Hepatocyte (in vitro differentiated cells): ENCODE measurements around the gene ZC3H4. TPM values are rescaled to one million over a fixed set of nuclear protein-coding genes. Genes with fewer than 3 reads are reported as not detected.
A peak's percentile ranks its signal among the peaks of the same experiment; 100 is the strongest.

Experiments used
- DNase-seq: peaks from one replicate; pipeline ENCODE4 v3.0.0-alpha.2; 2016; ENCODE audit warnings: low spot score
- H2AFZ ChIP-seq: fragments of 200-600 bp; sonication (generic); 2 replicates; pipeline ENCODE4 v1.6.0; 2016; ENCODE audit warnings: antibody characterized with exemption, mild to moderate bottlenecking
- H3K27ac ChIP-seq: fragments of 200-600 bp; sonication (generic); 2 replicates; pipeline ENCODE4 v1.5.1; 2016; ENCODE audit warnings: mild to moderate bottlenecking
- H3K27me3 ChIP-seq: fragments of 200-600 bp; sonication (generic); 2 replicates; pipeline ENCODE4 v1.6.1; 2016
- H3K36me3 ChIP-seq: fragments of 200-600 bp; sonication (generic); replicated peaks from 2 replicates; pipeline ENCODE4 v1.5.1; 2016; ENCODE audit warnings: low read depth; ENCODE audit not compliant: insufficient read depth
- H3K4me1 ChIP-seq: fragments of 200-600 bp; sonication (generic); 2 replicates; pipeline ENCODE4 v1.5.1; 2016; ENCODE audit warnings: mild to moderate bottlenecking, moderate library complexity; ENCODE audit not compliant: insufficient read depth
- H3K4me2 ChIP-seq: fragments of 200-600 bp; sonication (generic); 2 replicates; pipeline ENCODE4 v1.6.0; 2016
- H3K4me3 ChIP-seq: fragments of 200-600 bp; sonication (generic); 2 replicates; pipeline ENCODE4 v1.5.1; 2016; ENCODE audit warnings: mild to moderate bottlenecking
- H3K79me2 ChIP-seq: fragments of 200-600 bp; sonication (generic); 2 replicates; pipeline ENCODE4 v1.6.0; 2017; ENCODE audit warnings: mild to moderate bottlenecking
- H3K9me2 ChIP-seq: fragments of 200-600 bp; sonication (generic); replicated peaks from 2 replicates; pipeline ENCODE4 v1.6.0; 2017; ENCODE audit warnings: mild to moderate bottlenecking; ENCODE audit not compliant: insufficient read depth
- H3K9me3 ChIP-seq: fragments of 200-600 bp; sonication (generic); 2 replicates; pipeline ENCODE4 v1.5.1; 2016; ENCODE audit warnings: low read depth, mild to moderate bottlenecking
- H4K20me1 ChIP-seq: fragments of 200-600 bp; sonication (generic); 2 replicates; pipeline ENCODE4 v1.6.0; 2016; ENCODE audit warnings: mild to moderate bottlenecking; ENCODE audit not compliant: insufficient read depth, poor library complexity, severe bottlenecking
- CTCF ChIP-seq: fragments of 200-600 bp; sonication (generic); IDR thresholded peaks from 2 replicates; pipeline ENCODE4 v1.5.1; 2016; ENCODE audit warnings: antibody characterized with exemption, mild to moderate bottlenecking; ENCODE audit not compliant: poor library complexity
- EZH2 ChIP-seq: fragments of 200-600 bp; sonication (generic); IDR thresholded peaks from 2 replicates; pipeline ENCODE4 v1.6.1; 2016; ENCODE audit warnings: antibody characterized with exemption, mild to moderate bottlenecking, borderline replicate concordance
- EZH2phosphoT487 ChIP-seq: fragments of 200-600 bp; sonication (generic); IDR thresholded peaks from one replicate; pipeline ENCODE4 v1.6.1; 2018; ENCODE audit warnings: antibody characterized with exemption, mild to moderate bottlenecking, low read depth, moderate library complexity; ENCODE audit not compliant: unreplicated experiment, severe bottlenecking
- WGBS: methylation state at CpG from one replicate; pipeline ENCODE4 v1.1.6; 2016; ENCODE audit warnings: low lambda C conversion rate; ENCODE audit errors: missing lambda C conversion rate; 5-methylcytosine and 5-hydroxymethylcytosine counted together
- polyA plus RNA-seq: library from polyadenylated mRNA; unstranded; fragments of >200 nt; fragmentation: Nextera tagmentation; extraction: Ambion mirVana; gene quantifications from 2 replicates; pipeline ENCODE4 v1.2.1, GENCODE V29; 2016
- total RNA-seq: library from RNA; depleted of rRNA; stranded (reverse); fragments of >200 nt; gene quantifications from 2 replicates; pipeline ENCODE4 v1.2.3, GENCODE V29; 2014

The ZC3H4 gene
- total and polyA plus RNA-seq, 2 experiments from 2014 or later: 4.3 to 13.1 TPM

GRCh38 chr19:47110521-47111005, 3.0 kb downstream of the ZC3H4 start:
- Histone ChIP-seq H3K4me1 (peaks cover 47% of the 10 kb centered on the region), H3K79me2 (peaks cover 56% of the 10 kb centered on the region)

GRCh38 chr19:47109541-47110375, 3.8 kb downstream of the ZC3H4 start:
- Histone ChIP-seq H3K79me2 (peaks cover 64% of the 10 kb centered on the region), H3K27ac (peak overlapping the region; percentile 98), H2AFZ (no peak overlapping the region), H3K9me3 (no peaks in the 10 kb centered on the region), H4K20me1 (no peaks in the 10 kb centered on the region), H3K27me3 (no peaks in the 10 kb centered on the region), H3K36me3 (no peaks in the 10 kb centered on the region), H3K4me1 (peaks cover 47% of the 10 kb centered on the region), H3K4me2 (peak overlapping the region; percentile 85), H3K9me2 (no peaks in the 10 kb centered on the region), H3K4me3 (peak overlapping the region; percentile 81)
- TF ChIP-seq EZH2phosphoT487 (no peak), EZH2 (no peak), CTCF (no peak)
- 22% methylated on average over 15 of the region's 15 CpGs for WGBS
- DNase-seq: peak; percentile 57

More at GRCh38 chr19:47110521-47111005, 3.0 kb downstream of the ZC3H4 start:
- Histone ChIP-seq H3K27me3 (no peaks in the 10 kb centered on the region), H2AFZ (no peak overlapping the region), H3K9me3 (no peaks in the 10 kb centered on the region), H3K4me3 (peak overlapping the region; percentile 81), H3K36me3 (no peaks in the 10 kb centered on the region), H3K9me2 (no peaks in the 10 kb centered on the region), H4K20me1 (no peaks in the 10 kb centered on the region), H3K4me2 (peak overlapping the region; percentile 85), H3K27ac (peak overlapping the region; percentile 98)
- TF ChIP-seq CTCF: no peak
- DNase-seq: no peak
- 6% methylated on average over 12 of the region's 12 CpGs for WGBS

GRCh38 chr19:47109177-47109540, 4.4 kb downstream of the ZC3H4 start:
- DNase-seq: no peak
- Histone ChIP-seq H3K27me3 (no peaks in the 10 kb centered on the region), H3K4me2 (peak overlapping the region; percentile 85), H2AFZ (no peak overlapping the region), H3K79me2 (peaks cover 70% of the 10 kb centered on the region), H3K9me2 (no peaks in the 10 kb centered on the region), H4K20me1 (no peaks in the 10 kb centered on the region), H3K36me3 (no peaks in the 10 kb centered on the region), H3K4me1 (peaks cover 45% of the 10 kb centered on the region), H3K9me3 (no peaks in the 10 kb centered on the region), H3K4me3 (peak overlapping the region; percentile 81), H3K27ac (peak overlapping the region; percentile 98)
- 20% methylated on average over 2 of the region's 2 CpGs for WGBS
- no peak for TF ChIP-seq EZH2phosphoT487
- TF ChIP-seq EZH2: no peak
- TF ChIP-seq CTCF: no peak
